Superior temporal gyrus (tissue), 1 donor: ENCODE data around the gene CLASP2.
"Not testable (repeated sequence)": the region's sequence is repeated elsewhere in the genome, so short reads cannot be mapped to it uniquely, and the experiment has no call there.

Experiments used
- DNase-seq: peaks from one replicate; pipeline ENCODE4 v3.0.0-alpha.2; 2016; ENCODE audit errors: extremely low spot score

CLASP2 gene

DNA sequence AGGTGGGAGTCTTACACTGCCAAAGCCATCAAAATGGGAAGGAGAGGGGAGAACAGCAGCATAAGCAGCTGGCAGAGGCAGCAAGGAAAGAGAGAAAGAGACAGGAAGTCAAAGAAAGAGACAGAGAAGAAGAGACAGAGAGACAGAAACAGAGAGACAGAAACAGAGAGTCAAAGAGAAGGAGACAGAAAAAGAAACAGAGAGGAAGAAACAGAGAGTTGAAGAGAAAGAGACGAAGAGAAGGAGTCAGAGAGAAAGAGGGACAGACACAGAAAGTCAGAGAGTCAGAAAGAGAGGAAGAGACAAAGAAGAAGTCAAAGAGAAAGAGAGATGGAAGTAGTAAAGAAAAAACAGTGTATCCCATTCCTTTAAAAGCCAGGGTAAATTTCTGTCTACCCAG lies 266.1 kb downstream of the CLASP2 start:
- not testable (repeated sequence) for DNase-seq

DNA sequence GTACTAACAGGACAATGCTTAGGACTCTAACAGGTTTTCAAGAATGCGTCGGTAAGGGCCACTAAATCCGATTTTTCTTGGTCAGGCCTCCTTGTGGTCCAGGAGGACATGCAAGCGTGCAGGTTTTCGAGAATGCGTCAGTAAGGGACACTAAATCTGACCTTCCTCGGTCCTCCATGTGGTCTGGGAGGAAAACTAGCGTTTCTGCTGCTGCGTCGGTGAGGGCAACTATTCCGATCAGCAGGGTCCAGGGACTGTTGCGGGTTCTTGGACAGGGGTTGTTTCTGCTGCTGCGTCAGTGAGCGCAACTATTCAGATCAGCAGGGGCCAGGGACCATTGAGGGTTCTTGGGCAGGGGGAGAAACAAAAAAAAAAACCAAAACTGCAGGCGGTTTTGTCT lies 270.1 kb downstream of the CLASP2 start:
- DNase-seq: no peak

DNA sequence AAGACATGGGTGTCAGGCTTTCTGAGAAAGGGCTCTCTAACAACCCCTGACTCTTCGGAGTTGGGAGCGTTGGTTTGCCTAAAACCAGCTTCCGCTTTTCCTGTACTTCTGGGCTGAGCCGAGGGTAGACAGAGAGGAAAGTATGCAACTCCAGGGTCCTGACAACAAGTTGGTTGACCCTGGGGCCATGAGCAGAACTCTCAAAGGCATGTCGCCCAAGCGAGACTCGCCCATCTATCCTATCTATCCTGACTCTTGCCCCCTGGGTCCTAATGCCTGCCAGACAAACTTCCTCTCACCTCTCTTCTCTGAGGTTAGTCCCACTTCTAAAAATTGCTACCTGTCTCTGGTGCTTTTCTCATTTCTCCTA lies 270.8 kb downstream of the CLASP2 start:
- DNase-seq: not testable (repeated sequence)
